Suprapubic skin (tissue), 4 donors: Measurements from ENCODE around the gene ADCY3.

Experiments
- EP300 ChIP-seq: sonication (generic); formaldehyde crosslinking; IDR thresholded peaks from one replicate; pipeline ENCODE4 v1.6.1; 2017; ENCODE audit warnings: antibody characterized with exemption
- POLR2A ChIP-seq, 2 donors: fragments of 450-650 bp; IDR thresholded peaks; one replicate each; pipeline ENCODE4 v1.6.1; 2017; ENCODE audit warnings: antibody characterized with exemption in 2 of 2, mild to moderate bottlenecking in 2 of 2, moderate library complexity in 2 of 2
- POLR2AphosphoS5 ChIP-seq, 3 donors: sonication (generic); formaldehyde crosslinking; IDR thresholded peaks; one replicate each; pipeline ENCODE4 v1.6.1; 2017; ENCODE audit warnings: antibody characterized with exemption in 3 of 3
- TF ChIP-seq, protein P1 (sequence below), 2 donors: fragments of 200-600 bp in 1 of 2; fragments of 450-650 bp in 1 of 2; sonication (generic) in 1 of 2; IDR thresholded peaks; one replicate each; pipeline ENCODE4 v1.5.1; 2016 to 2019; ENCODE audit warnings: antibody characterized with exemption in 2 of 2, mild to moderate bottlenecking in 1 of 2, moderate library complexity in 1 of 2

DNA sequence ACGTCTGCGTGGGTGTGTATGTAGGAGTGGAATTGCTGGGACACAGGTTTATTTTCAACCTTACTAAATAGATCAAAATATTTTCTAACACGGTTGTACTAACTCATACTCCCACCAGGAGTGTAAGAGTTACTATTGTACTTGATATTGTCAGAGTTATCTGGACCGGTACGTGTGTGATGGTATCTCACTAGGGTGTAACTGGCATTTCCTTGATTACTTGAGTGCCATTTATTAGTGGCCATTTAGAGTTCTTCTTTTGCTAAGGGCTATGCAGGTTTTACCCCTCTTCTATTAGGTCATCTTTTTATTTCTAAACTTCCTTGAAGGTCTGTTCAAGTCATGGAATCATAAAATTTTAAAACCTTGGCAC, 93.3 kb downstream of the ADCY3 start:
- TF ChIP-seq, protein P1, sequence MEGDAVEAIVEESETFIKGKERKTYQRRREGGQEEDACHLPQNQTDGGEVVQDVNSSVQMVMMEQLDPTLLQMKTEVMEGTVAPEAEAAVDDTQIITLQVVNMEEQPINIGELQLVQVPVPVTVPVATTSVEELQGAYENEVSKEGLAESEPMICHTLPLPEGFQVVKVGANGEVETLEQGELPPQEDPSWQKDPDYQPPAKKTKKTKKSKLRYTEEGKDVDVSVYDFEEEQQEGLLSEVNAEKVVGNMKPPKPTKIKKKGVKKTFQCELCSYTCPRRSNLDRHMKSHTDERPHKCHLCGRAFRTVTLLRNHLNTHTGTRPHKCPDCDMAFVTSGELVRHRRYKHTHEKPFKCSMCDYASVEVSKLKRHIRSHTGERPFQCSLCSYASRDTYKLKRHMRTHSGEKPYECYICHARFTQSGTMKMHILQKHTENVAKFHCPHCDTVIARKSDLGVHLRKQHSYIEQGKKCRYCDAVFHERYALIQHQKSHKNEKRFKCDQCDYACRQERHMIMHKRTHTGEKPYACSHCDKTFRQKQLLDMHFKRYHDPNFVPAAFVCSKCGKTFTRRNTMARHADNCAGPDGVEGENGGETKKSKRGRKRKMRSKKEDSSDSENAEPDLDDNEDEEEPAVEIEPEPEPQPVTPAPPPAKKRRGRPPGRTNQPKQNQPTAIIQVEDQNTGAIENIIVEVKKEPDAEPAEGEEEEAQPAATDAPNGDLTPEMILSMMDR (IDR thresholded peaks at IDR 0.05): no peak
- TF ChIP-seq POLR2A (IDR thresholded peaks at IDR 0.05) (no peak), EP300 (no peak), POLR2AphosphoS5 (IDR thresholded peaks at IDR 0.05) (no peak)
